Astrocyte of the spinal cord (primary cell): Measurements from ENCODE around the gene PRRT1.
"Not testable (repeated sequence)": the region's sequence is repeated elsewhere in the genome, so short reads cannot be mapped to it uniquely, and the experiment has no call there.

ENCODE experiments used
- DNase-seq: peaks from one replicate; pipeline ENCODE4 v3.0.0; 2011; ENCODE audit warnings: low read depth, low spot score
- H3K4me3 ChIP-seq: 2 replicates; pipeline ENCODE4 v1.5.1; 2011; ENCODE audit warnings: low read depth, mild to moderate bottlenecking, low read length, moderate library complexity
- in situ Hi-C: cut with HindIII; loops from 2 replicates; pipeline ENCODE4 v1.10.0; 2017; ENCODE audit warnings: low sequenced_read_pairs
- TF ChIP-seq, protein P1 (sequence below): IDR thresholded peaks from 2 replicates; pipeline ENCODE4 v1.5.1; 2012; ENCODE audit warnings: low read depth, mild to moderate bottlenecking, low read length, inconsistent platforms

Gene PRRT1

DNA sequence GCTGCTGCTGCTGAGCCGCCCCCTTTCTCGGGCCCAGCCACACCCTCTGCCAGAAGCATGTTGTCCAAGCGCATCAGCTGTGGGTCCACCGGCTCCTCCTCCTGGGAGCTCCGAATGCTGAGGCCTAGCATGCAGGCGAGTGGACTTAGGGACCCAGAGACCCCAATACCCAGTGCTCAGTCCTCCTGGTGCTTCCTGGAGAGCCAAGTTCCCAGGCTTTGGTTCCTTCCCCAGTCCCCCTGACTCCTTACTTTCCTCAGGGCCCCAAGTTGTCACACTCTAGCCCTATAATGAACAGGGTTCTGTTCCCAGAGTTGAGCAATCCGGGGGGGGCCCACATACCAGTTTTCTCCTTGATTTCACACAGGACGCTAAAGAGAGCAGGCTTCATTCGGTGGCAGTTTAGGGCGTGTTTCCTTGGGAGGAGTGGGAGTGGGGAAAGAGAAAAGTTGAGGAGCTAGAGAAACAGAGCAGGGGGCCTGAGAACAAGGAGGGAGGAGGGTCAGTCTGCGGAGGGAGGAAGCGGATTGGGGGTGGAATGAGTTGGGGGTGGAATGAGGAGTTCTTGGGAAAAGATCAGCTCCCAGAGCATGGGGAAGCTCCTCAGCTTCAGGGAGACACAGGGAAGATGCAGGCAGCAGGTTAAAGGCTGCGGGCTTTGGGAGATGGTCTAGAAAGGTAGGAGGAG is 36.8 kb upstream of the PRRT1 start:
- H3K4me3 ChIP-seq, result peak overlapping the region; percentile 76
- no peak for DNase-seq
- TF ChIP-seq, protein P1, sequence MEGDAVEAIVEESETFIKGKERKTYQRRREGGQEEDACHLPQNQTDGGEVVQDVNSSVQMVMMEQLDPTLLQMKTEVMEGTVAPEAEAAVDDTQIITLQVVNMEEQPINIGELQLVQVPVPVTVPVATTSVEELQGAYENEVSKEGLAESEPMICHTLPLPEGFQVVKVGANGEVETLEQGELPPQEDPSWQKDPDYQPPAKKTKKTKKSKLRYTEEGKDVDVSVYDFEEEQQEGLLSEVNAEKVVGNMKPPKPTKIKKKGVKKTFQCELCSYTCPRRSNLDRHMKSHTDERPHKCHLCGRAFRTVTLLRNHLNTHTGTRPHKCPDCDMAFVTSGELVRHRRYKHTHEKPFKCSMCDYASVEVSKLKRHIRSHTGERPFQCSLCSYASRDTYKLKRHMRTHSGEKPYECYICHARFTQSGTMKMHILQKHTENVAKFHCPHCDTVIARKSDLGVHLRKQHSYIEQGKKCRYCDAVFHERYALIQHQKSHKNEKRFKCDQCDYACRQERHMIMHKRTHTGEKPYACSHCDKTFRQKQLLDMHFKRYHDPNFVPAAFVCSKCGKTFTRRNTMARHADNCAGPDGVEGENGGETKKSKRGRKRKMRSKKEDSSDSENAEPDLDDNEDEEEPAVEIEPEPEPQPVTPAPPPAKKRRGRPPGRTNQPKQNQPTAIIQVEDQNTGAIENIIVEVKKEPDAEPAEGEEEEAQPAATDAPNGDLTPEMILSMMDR, result no peak
- in situ Hi-C loops, result no loop called here

DNA sequence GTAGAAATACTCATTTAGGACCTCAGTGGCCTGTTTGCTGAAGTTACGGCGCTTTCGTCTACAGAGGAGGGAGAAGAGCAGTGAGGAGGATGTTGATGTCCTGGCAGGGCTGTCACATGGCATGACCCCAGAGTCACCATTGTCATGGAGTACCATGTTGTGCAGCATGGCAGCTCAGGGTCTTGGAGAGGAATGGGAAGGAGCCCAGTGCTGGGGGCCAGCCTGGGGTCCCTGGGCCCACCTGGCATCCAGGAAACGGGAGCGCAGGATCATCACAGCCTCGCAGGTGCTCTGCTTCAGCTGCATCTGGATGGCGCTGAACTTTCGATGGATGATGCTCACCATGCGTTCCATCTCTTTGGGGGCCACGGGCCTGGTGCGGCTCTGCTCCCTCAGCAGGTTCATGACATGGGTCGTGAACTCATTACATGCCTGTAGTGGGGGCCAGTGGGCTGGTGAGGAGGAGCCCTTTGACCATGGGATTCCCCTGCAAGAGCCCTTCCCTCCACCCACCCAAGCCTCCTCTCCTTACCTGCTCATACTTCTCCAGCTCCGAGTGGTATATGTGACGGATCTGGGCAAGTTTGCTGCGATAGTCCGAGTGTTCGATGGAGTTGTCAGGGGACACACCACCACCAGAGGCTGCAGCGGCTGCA is 36.1 kb upstream of the PRRT1 start:
- DNase-seq, in situ Hi-C loops, H3K4me3 ChIP-seq: not testable (repeated sequence)

DNA sequence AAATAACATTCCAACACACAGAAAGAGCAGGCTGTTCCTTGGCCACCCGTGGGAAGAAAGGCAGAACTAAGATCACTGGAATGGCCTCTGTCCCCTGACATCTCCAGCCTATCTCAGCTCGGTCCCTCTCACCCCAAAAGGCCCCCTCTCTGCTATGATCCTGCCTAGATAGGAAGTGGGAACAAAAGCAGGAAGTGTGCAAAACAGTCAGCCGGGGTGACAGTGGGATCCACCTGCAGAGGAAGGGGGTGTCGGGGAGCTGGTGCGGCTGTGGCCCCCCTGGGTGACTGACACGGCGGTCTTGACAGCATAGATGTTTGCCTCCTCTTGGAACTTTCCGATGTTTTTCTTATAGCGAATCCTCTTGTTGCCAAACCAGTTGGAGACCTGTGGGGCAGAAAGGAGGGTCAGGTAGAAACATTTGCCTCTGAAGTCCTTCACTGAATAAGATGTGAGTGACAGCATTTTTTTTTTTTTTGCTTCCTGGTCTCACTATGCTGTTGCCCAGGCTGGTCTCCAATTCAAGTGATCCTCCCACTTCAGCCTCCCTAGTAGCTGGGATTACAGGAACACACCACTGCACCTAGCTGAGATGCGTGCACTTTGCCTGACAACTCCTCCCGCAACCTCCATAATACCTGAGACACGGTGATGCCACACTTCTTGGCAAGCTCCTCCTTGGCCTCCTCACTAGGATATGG is 35.4 kb upstream of the PRRT1 start:
- TF ChIP-seq, protein P1, result no peak
- DNase-seq, result no peak
- H3K4me3 ChIP-seq, result no peak overlapping the region
- in situ Hi-C loops, result no loop called here

- DNase-seq, in situ Hi-C loops, H3K4me3 ChIP-seq: not testable (repeated sequence)
Measured at GRCh38 chr6:32186151-32186840, 34.6 kb upstream of the PRRT1 start.

DNA sequence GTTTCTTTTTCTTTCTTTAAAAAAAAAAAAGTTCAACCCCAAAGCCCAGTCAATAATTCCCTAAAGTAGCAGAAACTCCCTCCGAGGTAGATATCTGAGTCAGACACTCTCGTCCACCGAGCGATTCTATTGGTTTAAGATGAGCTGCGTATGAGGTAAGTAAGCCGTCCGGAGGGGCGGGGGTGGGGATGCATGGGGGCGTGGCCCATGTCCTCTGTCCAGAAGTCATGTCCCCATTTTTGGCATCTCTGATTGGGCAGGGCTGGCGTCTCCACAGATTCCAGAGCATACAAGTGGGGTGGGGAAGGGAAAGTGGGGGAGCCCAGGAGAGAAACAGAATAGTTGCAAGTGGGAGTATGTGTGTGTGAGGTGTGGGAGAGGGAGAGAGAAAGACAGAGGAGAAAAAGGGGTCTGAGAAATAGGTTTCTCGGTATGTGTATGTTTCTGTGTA is 34.0 kb upstream of the PRRT1 start:
- DNase-seq, result peak; percentile 85
- in situ Hi-C loops, H3K4me3 ChIP-seq: not testable (repeated sequence)

DNA sequence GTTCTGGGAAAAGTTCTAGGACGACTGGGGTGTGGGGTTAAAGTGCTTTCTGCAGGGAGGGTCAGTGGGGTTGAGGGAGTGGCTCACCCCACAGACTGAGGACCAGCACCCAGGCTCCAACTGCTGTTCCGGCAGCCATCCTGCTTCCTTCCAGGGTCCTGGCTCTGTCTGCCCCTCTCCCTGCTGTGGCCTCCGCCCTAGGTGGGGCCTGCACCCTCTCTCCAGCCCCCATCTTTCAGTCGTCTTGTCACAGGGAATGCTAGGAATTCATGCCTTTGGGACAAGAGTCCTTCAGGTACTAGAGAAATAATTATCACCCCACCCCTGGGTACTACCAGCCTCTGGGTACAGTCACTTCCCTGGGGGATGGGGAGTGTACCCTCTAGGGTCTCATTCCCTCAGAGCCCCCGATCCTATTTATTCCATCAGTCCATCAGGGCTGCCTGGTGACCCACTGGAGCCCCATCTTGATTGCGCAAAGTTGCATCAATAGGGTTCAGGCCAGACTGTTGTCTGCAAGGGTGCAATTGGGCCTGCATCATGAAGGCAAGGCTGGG is 32.4 kb upstream of the PRRT1 start, which contains the start of gene AGER:
Gene AGER (minus strand): TSS at position 170 of the 557 bp plus-strand sequence. CDS start 31 bp downstream, at position 139.
- in situ Hi-C loops, result no loop called here
- TF ChIP-seq, protein P1, result no peak
- no peak within 1 kb of the TSS for H3K4me3 ChIP-seq
- no peak for DNase-seq

- DNase-seq, result no peak
- in situ Hi-C loops, result no loop called here
- TF ChIP-seq, protein P1, result no peak
- H3K4me3 ChIP-seq, result no peak overlapping the region
Measured at GRCh38 chr6:32183483-32184083, 31.8 kb upstream of the PRRT1 start.
